Activated T-cell treated with anti-CD3 and anti-CD28 coated beads for 4 hours (primary cell): Measurements from ENCODE around the gene CLCC1.
"Not testable (repeated sequence)": the region's sequence is repeated elsewhere in the genome, so short reads cannot be mapped to it uniquely, and the experiment has no call there.

Source experiments
- DNase-seq: peaks from one replicate; pipeline ENCODE4 v3.0.0-alpha.2; 2020

Gene CLCC1

GRCh38 chr1:108963052-108963686, at the start of gene CLCC1:
Gene CLCC1, minus strand, starts transcription at chr1:108963484. Its CDS starts 13,047 bp downstream, at chr1:108950437.
- DNase-seq: peak; percentile 84

GRCh38 chr1:109011335-109011734, 48.1 kb upstream of the CLCC1 start:
- no peak for DNase-seq

- DNase-seq: not testable (repeated sequence)
Measured at GRCh38 chr1:108996622-108997021, 33.3 kb upstream of the CLCC1 start.

- DNase-seq: no peak
Measured at GRCh38 chr1:108983114-108983513, 19.8 kb upstream of the CLCC1 start.

- no peak for DNase-seq
Measured at GRCh38 chr1:108976658-108977057, 13.4 kb upstream of the CLCC1 start.

- DNase-seq: no peak
Measured at GRCh38 chr1:108972951-108973350, 9.7 kb upstream of the CLCC1 start.

GRCh38 chr1:108969346-108969745, 6.1 kb upstream of the CLCC1 start:
- no peak for DNase-seq

GRCh38 chr1:108962681-108963051, 618 bp downstream of the CLCC1 start:
- no peak for DNase-seq

GRCh38 chr1:108961752-108962486, 1.4 kb downstream of the CLCC1 start:
- DNase-seq: no peak

GRCh38 chr1:108961198-108961597, 2.1 kb downstream of the CLCC1 start:
- DNase-seq: no peak

GRCh38 chr1:108960719-108961118, 2.6 kb downstream of the CLCC1 start:
- no peak for DNase-seq

GRCh38 chr1:108957888-108958287, 5.4 kb downstream of the CLCC1 start:
- no peak for DNase-seq

- DNase-seq: no peak
Measured at GRCh38 chr1:108955881-108956280, 7.4 kb downstream of the CLCC1 start.

- no peak for DNase-seq
Measured at GRCh38 chr1:108955111-108955510, 8.2 kb downstream of the CLCC1 start.

- DNase-seq: no peak
Measured at GRCh38 chr1:108953452-108953851, 9.8 kb downstream of the CLCC1 start.

- no peak for DNase-seq
Measured at GRCh38 chr1:108951242-108951641, 12.0 kb downstream of the CLCC1 start.

- DNase-seq: no peak
Measured at GRCh38 chr1:108949044-108949443, 14.2 kb downstream of the CLCC1 start.

- DNase-seq: no peak
Measured at GRCh38 chr1:108947871-108948525, 15.3 kb downstream of the CLCC1 start.

- no peak for DNase-seq
Measured at GRCh38 chr1:108936170-108936569, 27.1 kb downstream of the CLCC1 start.

- no peak for DNase-seq
Measured at GRCh38 chr1:108933944-108934343, 29.3 kb downstream of the CLCC1 start.

- not testable (repeated sequence) for DNase-seq
Measured at GRCh38 chr1:108927565-108927964, 35.7 kb downstream of the CLCC1 start.

GRCh38 chr1:108925920-108926319, 37.4 kb downstream of the CLCC1 start:
- DNase-seq: no peak

- no peak for DNase-seq
Measured at GRCh38 chr1:108916788-108917187, 46.5 kb downstream of the CLCC1 start.
